KMS-11 (cell line): ENCODE data around the gene SLC37A3.

ENCODE experiments used
- H2AFZ ChIP-seq: fragments of 200-600 bp; sonication (generic); 2 replicates; pipeline ENCODE4 v1.6.1; 2016; ENCODE audit warnings: antibody characterized with exemption, mixed run types, low read depth
- H3K27ac ChIP-seq: fragments of 200-600 bp; sonication (generic); 2 replicates; pipeline ENCODE4 v1.6.1; 2016; ENCODE audit warnings: mild to moderate bottlenecking, mixed run types
- H3K27me3 ChIP-seq: fragments of 200-600 bp; sonication (generic); 2 replicates; pipeline ENCODE4 v1.6.1; 2017; ENCODE audit warnings: mild to moderate bottlenecking, low read depth, mixed run types, moderate library complexity; ENCODE audit not compliant: insufficient read depth
- H3K36me3 ChIP-seq: fragments of 200-600 bp; sonication (generic); 2 replicates; pipeline ENCODE4 v1.6.1; 2017; ENCODE audit warnings: mild to moderate bottlenecking, mixed run types; ENCODE audit not compliant: insufficient read depth
- H3K4me1 ChIP-seq: fragments of 200-600 bp; sonication (generic); 2 replicates; pipeline ENCODE4 v1.6.1; 2016; ENCODE audit warnings: mild to moderate bottlenecking, low read depth, mixed run types; ENCODE audit not compliant: poor library complexity, severe bottlenecking
- H3K4me2 ChIP-seq: fragments of 200-600 bp; sonication (generic); 2 replicates; pipeline ENCODE4 v1.7.0; 2016; ENCODE audit warnings: mild to moderate bottlenecking, mixed run types
- H3K4me3 ChIP-seq: fragments of 200-600 bp; sonication (generic); IDR thresholded peaks from 2 replicates; pipeline ENCODE4 v1.6.1; 2017; ENCODE audit warnings: low read depth, low read length, mixed read lengths; ENCODE audit not compliant: insufficient read depth
- H3K79me2 ChIP-seq: fragments of 200-600 bp; sonication (generic); 2 replicates; pipeline ENCODE4 v1.6.1; 2016; ENCODE audit warnings: low read depth, mixed run types; ENCODE audit not compliant: insufficient read depth
- H3K9ac ChIP-seq: fragments of 200-600 bp; sonication (generic); 2 replicates; pipeline ENCODE4 v1.6.1; 2016; ENCODE audit warnings: mild to moderate bottlenecking, mixed run types
- H4K20me1 ChIP-seq: fragments of 200-600 bp; sonication (generic); 2 replicates; pipeline ENCODE4 v1.6.1; 2016; ENCODE audit warnings: mild to moderate bottlenecking, mixed run types; ENCODE audit not compliant: insufficient read depth
- TF ChIP-seq, protein P1 (sequence below): fragments of 200-600 bp; sonication (generic); conservative IDR thresholded peaks from 2 replicates; pipeline ENCODE4 v1.6.1; 2017; ENCODE audit warnings: low read depth, mild to moderate bottlenecking, antibody characterized with exemption, low read length, moderate library complexity, mixed read lengths

Gene SLC37A3

GRCh38 chr7:140426130-140426529 lies 27.8 kb upstream of the SLC37A3 start:
- Histone ChIP-seq H3K36me3 (no peaks in the 10 kb centered on the region), H4K20me1 (no peaks in the 10 kb centered on the region), H3K4me2 (no peak overlapping the region), H2AFZ (no peak overlapping the region), H3K79me2 (no peaks in the 10 kb centered on the region), H3K9ac (no peak overlapping the region), H3K4me1 (no peaks in the 10 kb centered on the region), H3K4me3 (no peak overlapping the region), H3K27ac (no peak overlapping the region), H3K27me3 (no peaks in the 10 kb centered on the region)
- TF ChIP-seq, protein P1, sequence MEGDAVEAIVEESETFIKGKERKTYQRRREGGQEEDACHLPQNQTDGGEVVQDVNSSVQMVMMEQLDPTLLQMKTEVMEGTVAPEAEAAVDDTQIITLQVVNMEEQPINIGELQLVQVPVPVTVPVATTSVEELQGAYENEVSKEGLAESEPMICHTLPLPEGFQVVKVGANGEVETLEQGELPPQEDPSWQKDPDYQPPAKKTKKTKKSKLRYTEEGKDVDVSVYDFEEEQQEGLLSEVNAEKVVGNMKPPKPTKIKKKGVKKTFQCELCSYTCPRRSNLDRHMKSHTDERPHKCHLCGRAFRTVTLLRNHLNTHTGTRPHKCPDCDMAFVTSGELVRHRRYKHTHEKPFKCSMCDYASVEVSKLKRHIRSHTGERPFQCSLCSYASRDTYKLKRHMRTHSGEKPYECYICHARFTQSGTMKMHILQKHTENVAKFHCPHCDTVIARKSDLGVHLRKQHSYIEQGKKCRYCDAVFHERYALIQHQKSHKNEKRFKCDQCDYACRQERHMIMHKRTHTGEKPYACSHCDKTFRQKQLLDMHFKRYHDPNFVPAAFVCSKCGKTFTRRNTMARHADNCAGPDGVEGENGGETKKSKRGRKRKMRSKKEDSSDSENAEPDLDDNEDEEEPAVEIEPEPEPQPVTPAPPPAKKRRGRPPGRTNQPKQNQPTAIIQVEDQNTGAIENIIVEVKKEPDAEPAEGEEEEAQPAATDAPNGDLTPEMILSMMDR, result no peak

DNA sequence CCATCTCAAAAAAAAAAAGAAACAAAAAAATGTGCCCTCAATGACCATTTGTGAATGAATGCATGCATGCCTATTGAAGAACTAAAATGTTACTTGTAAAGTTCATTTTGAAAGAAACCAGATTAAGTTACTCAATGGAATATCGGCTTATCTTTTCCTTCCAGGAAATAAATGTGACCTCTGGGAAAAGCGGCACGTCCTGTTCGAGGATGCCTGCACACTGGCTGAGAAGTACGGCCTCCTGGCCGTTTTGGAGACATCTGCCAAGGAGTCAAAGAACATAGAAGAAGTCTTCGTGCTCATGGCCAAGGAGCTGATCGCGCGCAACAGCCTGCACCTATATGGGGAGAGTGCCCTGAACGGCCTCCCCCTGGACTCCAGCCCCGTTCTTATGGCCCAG lies 27.4 kb upstream of the SLC37A3 start:
- Histone ChIP-seq H3K4me3 (no peak overlapping the region), H3K4me1 (no peaks in the 10 kb centered on the region), H3K27ac (no peak overlapping the region), H3K27me3 (no peaks in the 10 kb centered on the region), H4K20me1 (no peaks in the 10 kb centered on the region), H3K79me2 (no peaks in the 10 kb centered on the region), H3K36me3 (no peaks in the 10 kb centered on the region), H2AFZ (no peak overlapping the region), H3K9ac (no peak overlapping the region), H3K4me2 (no peak overlapping the region)
- TF ChIP-seq, protein P1, result no peak

DNA sequence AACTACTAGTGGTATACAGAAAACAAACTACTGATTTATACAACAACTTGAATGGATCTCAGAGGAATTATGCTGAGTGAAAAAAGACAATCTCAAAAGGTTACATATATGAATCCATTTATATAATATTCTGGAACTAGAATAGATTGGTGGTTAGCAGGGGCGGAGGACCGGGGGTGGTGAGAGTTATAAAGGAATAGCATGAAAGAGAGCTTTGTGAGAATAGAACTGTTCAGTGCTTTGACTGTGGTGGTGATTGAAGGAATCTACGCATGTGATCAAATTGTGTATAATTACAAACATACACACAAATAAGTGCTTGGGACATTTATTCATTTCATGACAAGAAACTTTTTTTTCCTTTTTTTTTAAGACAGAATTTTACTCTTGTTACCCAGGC lies 25.2 kb upstream of the SLC37A3 start:
- Histone ChIP-seq H3K79me2 (no peaks in the 10 kb centered on the region), H3K9ac (no peak overlapping the region), H3K27me3 (no peaks in the 10 kb centered on the region), H3K36me3 (no peaks in the 10 kb centered on the region), H3K4me3 (no peak overlapping the region), H3K4me2 (no peak overlapping the region), H3K4me1 (no peaks in the 10 kb centered on the region), H2AFZ (no peak overlapping the region), H4K20me1 (no peaks in the 10 kb centered on the region), H3K27ac (no peak overlapping the region)
- TF ChIP-seq, protein P1, result no peak

- TF ChIP-seq, protein P1, result no peak
- Histone ChIP-seq H4K20me1 (no peaks in the 10 kb centered on the region), H3K27me3 (no peaks in the 10 kb centered on the region), H3K27ac (no peak overlapping the region), H3K79me2 (no peaks in the 10 kb centered on the region), H3K4me2 (no peak overlapping the region), H3K4me3 (no peak overlapping the region), H3K36me3 (no peaks in the 10 kb centered on the region), H3K9ac (no peak overlapping the region), H3K4me1 (no peaks in the 10 kb centered on the region), H2AFZ (no peak overlapping the region)
These were observed 23.2 kb upstream of the SLC37A3 start for GRCh38 chr7:140421521-140421920.
